ENCODE data around the gene CAMKMT. TPM values are rescaled to one million over a fixed set of nuclear protein-coding genes. Genes with fewer than 3 reads are reported as not detected.

The CAMKMT gene
- total RNA-seq, 1 experiment from 2014 or later: 12.5 TPM

DNA sequence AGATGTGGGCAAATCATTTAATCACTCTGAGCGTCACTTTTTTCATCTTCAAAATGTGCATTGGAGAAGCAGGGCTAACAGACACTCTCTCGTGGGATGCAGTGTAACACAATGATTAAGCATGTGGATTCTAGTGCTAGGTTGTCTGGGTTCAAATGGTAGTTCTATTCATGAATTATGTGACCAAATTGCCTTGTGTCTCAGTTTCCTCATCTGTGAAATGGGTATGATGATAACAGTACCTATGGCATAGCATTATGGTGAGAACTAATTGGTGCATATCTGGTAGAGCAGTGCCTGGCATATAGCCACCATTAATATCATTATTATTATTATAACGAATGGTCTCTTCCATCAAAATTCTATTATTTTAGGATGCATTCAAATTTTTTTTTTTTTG lies 437.4 kb downstream of the CAMKMT start:
- POLR2A ChIA-PET (ENCODE audit: low non-redundant PET): no interaction called here
- no peak for TF ChIP-seq EZH2 (IDR thresholded peaks at IDR 0.05; ENCODE audit: borderline replicate concordance, low read depth, low read length, poor library complexity, severe bottlenecking)
- TF ChIP-seq, protein P1, sequence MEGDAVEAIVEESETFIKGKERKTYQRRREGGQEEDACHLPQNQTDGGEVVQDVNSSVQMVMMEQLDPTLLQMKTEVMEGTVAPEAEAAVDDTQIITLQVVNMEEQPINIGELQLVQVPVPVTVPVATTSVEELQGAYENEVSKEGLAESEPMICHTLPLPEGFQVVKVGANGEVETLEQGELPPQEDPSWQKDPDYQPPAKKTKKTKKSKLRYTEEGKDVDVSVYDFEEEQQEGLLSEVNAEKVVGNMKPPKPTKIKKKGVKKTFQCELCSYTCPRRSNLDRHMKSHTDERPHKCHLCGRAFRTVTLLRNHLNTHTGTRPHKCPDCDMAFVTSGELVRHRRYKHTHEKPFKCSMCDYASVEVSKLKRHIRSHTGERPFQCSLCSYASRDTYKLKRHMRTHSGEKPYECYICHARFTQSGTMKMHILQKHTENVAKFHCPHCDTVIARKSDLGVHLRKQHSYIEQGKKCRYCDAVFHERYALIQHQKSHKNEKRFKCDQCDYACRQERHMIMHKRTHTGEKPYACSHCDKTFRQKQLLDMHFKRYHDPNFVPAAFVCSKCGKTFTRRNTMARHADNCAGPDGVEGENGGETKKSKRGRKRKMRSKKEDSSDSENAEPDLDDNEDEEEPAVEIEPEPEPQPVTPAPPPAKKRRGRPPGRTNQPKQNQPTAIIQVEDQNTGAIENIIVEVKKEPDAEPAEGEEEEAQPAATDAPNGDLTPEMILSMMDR (conservative IDR thresholded peaks at IDR 0.05; ENCODE audit: low read depth, low read length): no peak

DNA sequence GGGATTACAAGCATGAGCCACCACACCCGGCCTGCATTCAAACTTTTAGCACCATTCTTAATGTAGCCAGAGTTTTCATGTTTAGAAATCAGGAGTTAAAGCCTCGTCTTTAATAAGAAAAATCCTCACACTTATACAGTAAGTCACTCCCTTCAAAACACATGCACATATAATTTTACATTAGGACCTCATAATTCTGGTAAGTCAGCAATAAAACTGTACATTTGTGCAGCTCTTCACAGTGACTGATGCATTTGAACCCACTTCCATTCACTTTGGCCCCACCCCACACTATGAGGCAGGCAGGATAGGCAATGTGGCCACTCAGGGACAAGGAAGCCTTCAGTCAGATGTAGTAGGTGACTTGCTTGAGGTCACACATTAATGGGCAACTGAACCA lies 438.0 kb downstream of the CAMKMT start:
- no peak for DNase-seq (ENCODE audit: low spot score)
- peaks cover 80% of the 10 kb centered on the region for H3K27me3 ChIP-seq (replicated peaks; ENCODE audit: insufficient read depth, low read depth, low read length, poor library complexity)
- no peaks in the 10 kb centered on the region for H3K9me3 ChIP-seq (ENCODE audit: low read depth, low read length, poor library complexity, severe bottlenecking)
- BruUV-seq (replicated peaks): no TSS peak
- H3K4me1 ChIP-seq (ENCODE audit: insufficient read depth, low read length, poor library complexity, severe bottlenecking): no peaks in the 10 kb centered on the region
- H3K4me3 ChIP-seq (ENCODE audit: low read depth, low read length, poor library complexity, severe bottlenecking): no peak overlapping the region
- TF ChIP-seq, protein P1 (conservative IDR thresholded peaks at IDR 0.05; ENCODE audit: low read depth, low read length): no peak
- TF ChIP-seq EZH2 (IDR thresholded peaks at IDR 0.05; ENCODE audit: borderline replicate concordance, low read depth, low read length, poor library complexity, severe bottlenecking): no peak
- ChIA-PET POLR2A (ENCODE audit: low non-redundant PET) (no interaction called here), CTCF (no interaction called here)
- H3K36me3 ChIP-seq (ENCODE audit: insufficient read depth, low read length, poor library complexity, severe bottlenecking): no peaks in the 10 kb centered on the region
- intact Hi-C loops (cut with micrococcal nuclease; ENCODE audit: unreplicated experiment): no loop called here
- H3K27ac ChIP-seq (ENCODE audit: low read depth, low read length, poor library complexity, severe bottlenecking): no peak overlapping the region

More for the DNA sequence above, 437.4 kb downstream of the CAMKMT start:
- no peak for DNase-seq (ENCODE audit: low spot score)
- BruUV-seq (replicated peaks): no TSS peak
- intact Hi-C loops (cut with micrococcal nuclease; ENCODE audit: unreplicated experiment): no loop called here
- no peaks in the 10 kb centered on the region for H3K36me3 ChIP-seq (ENCODE audit: insufficient read depth, low read length, poor library complexity, severe bottlenecking)
- CTCF ChIA-PET: no interaction called here
- H3K27me3 ChIP-seq (replicated peaks; ENCODE audit: insufficient read depth, low read depth, low read length, poor library complexity): peaks cover 73% of the 10 kb centered on the region
- H3K9me3 ChIP-seq (ENCODE audit: low read depth, low read length, poor library complexity, severe bottlenecking): no peaks in the 10 kb centered on the region
- H3K4me3 ChIP-seq (ENCODE audit: low read depth, low read length, poor library complexity, severe bottlenecking): no peak overlapping the region
- H3K27ac ChIP-seq (ENCODE audit: low read depth, low read length, poor library complexity, severe bottlenecking): no peak overlapping the region
- H3K4me1 ChIP-seq (ENCODE audit: insufficient read depth, low read length, poor library complexity, severe bottlenecking): no peaks in the 10 kb centered on the region

DNA sequence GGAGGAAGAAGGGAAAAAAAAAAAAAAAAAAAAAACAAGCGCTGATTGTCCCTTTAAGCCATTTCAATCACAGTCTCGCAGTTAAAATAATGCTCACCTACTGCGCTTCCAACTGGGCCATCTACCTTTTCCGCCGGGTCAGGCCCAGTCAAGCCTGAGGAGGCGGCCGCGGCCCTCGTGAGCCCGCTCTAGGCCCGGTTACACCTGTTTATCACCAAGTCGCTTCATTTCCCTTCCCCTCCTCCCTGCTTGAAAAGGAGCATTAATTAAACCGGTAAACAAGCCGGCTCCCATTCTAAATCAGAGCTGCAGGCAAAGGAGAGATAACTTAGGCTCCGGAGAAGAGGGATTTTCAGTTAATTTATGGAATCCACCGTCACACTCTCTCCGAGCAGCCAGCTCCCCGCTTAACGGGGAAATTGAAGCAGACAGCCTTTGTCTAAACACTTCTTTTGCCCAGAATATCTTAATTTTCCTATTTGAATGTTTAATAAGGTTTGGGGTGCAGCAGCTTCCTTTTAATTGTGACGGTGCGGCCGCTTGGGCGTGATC lies 439.6 kb downstream of the CAMKMT start:
- H3K27me3 ChIP-seq (replicated peaks; ENCODE audit: insufficient read depth, low read depth, low read length, poor library complexity): peaks cover 92% of the 10 kb centered on the region
- ChIA-PET CTCF (interaction anchor here (2.2 kb wide), 1 partner anchor 322 kb away, joined by 5 read pairs; no protein-coding TSS in a partner anchor), POLR2A (ENCODE audit: low non-redundant PET) (interaction anchor here (0.7 kb wide), 1 partner anchor 117 kb away, joined by 5 read pairs; no protein-coding TSS in a partner anchor)
- no peaks in the 10 kb centered on the region for H3K9me3 ChIP-seq (ENCODE audit: low read depth, low read length, poor library complexity, severe bottlenecking)
- TF ChIP-seq EZH2 (IDR thresholded peaks at IDR 0.05; ENCODE audit: borderline replicate concordance, low read depth, low read length, poor library complexity, severe bottlenecking): peak; percentile 62
- TF ChIP-seq, protein P1 (conservative IDR thresholded peaks at IDR 0.05; ENCODE audit: low read depth, low read length): no peak
- no peak overlapping the region for H3K27ac ChIP-seq (ENCODE audit: low read depth, low read length, poor library complexity, severe bottlenecking)
- no TSS peak for BruUV-seq (replicated peaks)
- DNase-seq (ENCODE audit: low spot score): no peak
- H3K36me3 ChIP-seq (ENCODE audit: insufficient read depth, low read length, poor library complexity, severe bottlenecking): no peaks in the 10 kb centered on the region
- intact Hi-C loops (cut with micrococcal nuclease; ENCODE audit: unreplicated experiment): no loop called here
- H3K4me3 ChIP-seq (ENCODE audit: low read depth, low read length, poor library complexity, severe bottlenecking): no peak overlapping the region
- H3K4me1 ChIP-seq (ENCODE audit: insufficient read depth, low read length, poor library complexity, severe bottlenecking): no peaks in the 10 kb centered on the region
